Astrocyte (in vitro differentiated cells and primary cell): ENCODE results near the gene TREX2.

Experiments
- EZH2 ChIP-seq: IDR thresholded peaks from 2 replicates; pipeline ENCODE4 v1.6.1; 2012; ENCODE audit warnings: mild to moderate bottlenecking, low read length, inconsistent platforms; ENCODE audit not compliant: insufficient read depth
- TF ChIP-seq, protein P1 (sequence below): IDR thresholded peaks from 2 replicates; pipeline ENCODE4 v1.5.1; 2011; ENCODE audit warnings: low read depth, mild to moderate bottlenecking, inconsistent platforms, low read length, moderate library complexity; ENCODE audit not compliant: insufficient read depth

DNA sequence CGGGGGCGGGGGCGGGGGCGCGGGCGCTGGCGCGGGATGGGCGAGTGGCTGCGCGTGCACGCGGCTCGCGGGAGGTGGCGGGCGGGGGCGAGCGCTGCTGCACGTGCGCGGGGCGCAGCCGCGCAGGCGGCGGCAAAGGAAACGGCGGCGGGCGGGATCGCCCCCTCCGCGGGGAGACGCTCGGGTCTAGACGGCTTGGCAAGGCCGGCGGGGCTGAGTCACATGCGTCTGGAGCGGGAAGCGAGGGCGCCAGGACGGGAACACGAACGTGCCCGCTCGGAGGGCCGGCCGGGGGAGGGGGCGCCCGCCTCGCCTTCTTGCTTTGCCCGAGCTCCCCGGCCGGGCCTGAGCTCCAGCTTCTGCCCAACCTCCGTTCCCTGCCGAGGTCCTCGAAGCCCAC lies 28.9 kb upstream of the TREX2 start:
- TF ChIP-seq EZH2 = no peak
- TF ChIP-seq, protein P1, sequence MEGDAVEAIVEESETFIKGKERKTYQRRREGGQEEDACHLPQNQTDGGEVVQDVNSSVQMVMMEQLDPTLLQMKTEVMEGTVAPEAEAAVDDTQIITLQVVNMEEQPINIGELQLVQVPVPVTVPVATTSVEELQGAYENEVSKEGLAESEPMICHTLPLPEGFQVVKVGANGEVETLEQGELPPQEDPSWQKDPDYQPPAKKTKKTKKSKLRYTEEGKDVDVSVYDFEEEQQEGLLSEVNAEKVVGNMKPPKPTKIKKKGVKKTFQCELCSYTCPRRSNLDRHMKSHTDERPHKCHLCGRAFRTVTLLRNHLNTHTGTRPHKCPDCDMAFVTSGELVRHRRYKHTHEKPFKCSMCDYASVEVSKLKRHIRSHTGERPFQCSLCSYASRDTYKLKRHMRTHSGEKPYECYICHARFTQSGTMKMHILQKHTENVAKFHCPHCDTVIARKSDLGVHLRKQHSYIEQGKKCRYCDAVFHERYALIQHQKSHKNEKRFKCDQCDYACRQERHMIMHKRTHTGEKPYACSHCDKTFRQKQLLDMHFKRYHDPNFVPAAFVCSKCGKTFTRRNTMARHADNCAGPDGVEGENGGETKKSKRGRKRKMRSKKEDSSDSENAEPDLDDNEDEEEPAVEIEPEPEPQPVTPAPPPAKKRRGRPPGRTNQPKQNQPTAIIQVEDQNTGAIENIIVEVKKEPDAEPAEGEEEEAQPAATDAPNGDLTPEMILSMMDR = no peak
